Neuronal stem cell (in vitro differentiated cells): ENCODE data around the gene UBAC2.

ENCODE experiments used
- DNase-seq: peaks from one replicate; pipeline ENCODE4 v3.0.0-alpha.2; 2013; ENCODE audit warnings: low spot score
- H2AFZ ChIP-seq: one replicate; pipeline ENCODE4 v1.6.1; 2013; ENCODE audit warnings: mild to moderate bottlenecking, low read length, inconsistent platforms
- H2AK5ac ChIP-seq: 2 replicates; pipeline ENCODE4 v1.6.1; 2013; ENCODE audit warnings: low read depth, mild to moderate bottlenecking, inconsistent platforms, low read length, moderate library complexity, mixed read lengths
- H2BK120ac ChIP-seq: 2 replicates; pipeline ENCODE4 v1.6.1; 2013; ENCODE audit warnings: low read depth, mild to moderate bottlenecking, inconsistent platforms, low read length, moderate library complexity, mixed read lengths
- H2BK12ac ChIP-seq: one replicate; pipeline ENCODE4 v1.6.1; 2013; ENCODE audit warnings: low read length, inconsistent platforms
- H2BK15ac ChIP-seq: 2 replicates; pipeline ENCODE4 v1.6.1; 2013; ENCODE audit warnings: mild to moderate bottlenecking, low read length, inconsistent platforms, mixed read lengths
- H2BK5ac ChIP-seq: one replicate; pipeline ENCODE4 v1.6.1; 2013; ENCODE audit warnings: inconsistent platforms, mild to moderate bottlenecking, low read length, moderate library complexity
- H3K14ac ChIP-seq: one replicate; pipeline ENCODE4 v1.6.1; 2013; ENCODE audit warnings: low read length, inconsistent platforms
- H3K18ac ChIP-seq: 2 replicates; pipeline ENCODE4 v1.6.1; 2013; ENCODE audit warnings: low read length, inconsistent platforms
- H3K23ac ChIP-seq: 2 replicates; pipeline ENCODE4 v1.6.1; 2013; ENCODE audit warnings: low read depth, mild to moderate bottlenecking, mixed read lengths, low read length, inconsistent platforms; ENCODE audit not compliant: poor library complexity
- H3K27ac ChIP-seq: replicated peaks from 3 replicates; pipeline ENCODE4 v1.5.1; 2013; ENCODE audit warnings: low read length, inconsistent platforms
- H3K27me3 ChIP-seq, 3 experiments: 2 replicates each; pipeline ENCODE4 v1.6.1; 2013; ENCODE audit warnings: low read length in 3 of 3, mild to moderate bottlenecking in 2 of 3, inconsistent platforms in 1 of 3, low read depth in 1 of 3, mixed read lengths in 1 of 3, moderate library complexity in 1 of 3; ENCODE audit not compliant: control insufficient read depth in 3 of 3, insufficient read depth in 3 of 3
- H3K36me3 ChIP-seq, 2 donors: replicated peaks in 1 of 2; 2 replicates each; pipeline ENCODE4 v1.6.1; 2013; ENCODE audit warnings: low read length in 2 of 2; ENCODE audit not compliant: control insufficient read depth in 2 of 2, insufficient read depth in 2 of 2
- H3K4ac ChIP-seq: 2 replicates; pipeline ENCODE4 v1.6.1; 2013; ENCODE audit warnings: inconsistent platforms, mild to moderate bottlenecking, low read length, moderate library complexity
- H3K4me1 ChIP-seq, 2 donors: 1 replicate in 1 of 2; 2 replicates in 1 of 2; pipeline ENCODE4 v1.6.1; 2013; ENCODE audit warnings: low read length in 2 of 2, low read depth in 1 of 2; ENCODE audit not compliant: control insufficient read depth in 2 of 2, insufficient read depth in 1 of 2
- H3K4me2 ChIP-seq: one replicate; pipeline ENCODE4 v1.6.1; 2013; ENCODE audit warnings: mild to moderate bottlenecking, low read length, inconsistent platforms; ENCODE audit not compliant: insufficient read depth, poor library complexity, severe bottlenecking
- H3K4me3 ChIP-seq, 2 donors: 2 replicates each; pipeline ENCODE4 v1.5.1; 2013; ENCODE audit warnings: low read length in 2 of 2, mild to moderate bottlenecking in 2 of 2, inconsistent platforms in 1 of 2, moderate library complexity in 1 of 2
- H3K79me1 ChIP-seq: one replicate; pipeline ENCODE4 v1.6.1; 2013; ENCODE audit warnings: low read depth, mild to moderate bottlenecking, inconsistent platforms, low read length, moderate library complexity
- H3K9ac ChIP-seq: one replicate; pipeline ENCODE4 v1.6.1; 2013; ENCODE audit warnings: mild to moderate bottlenecking, low read depth, low read length, inconsistent platforms; ENCODE audit not compliant: poor library complexity
- H3K9me3 ChIP-seq, 2 donors: replicated peaks in 1 of 2; 2 replicates each; pipeline versions ENCODE3 to v1.6.1; 2013; ENCODE audit warnings: low read length in 2 of 2, mild to moderate bottlenecking in 2 of 2, inconsistent platforms in 1 of 2, low read depth in 1 of 2, mixed read lengths in 1 of 2, moderate library complexity in 1 of 2; ENCODE audit not compliant: control insufficient read depth in 2 of 2, insufficient read depth in 1 of 2
- H4K8ac ChIP-seq: one replicate; pipeline ENCODE4 v1.6.1; 2013; ENCODE audit warnings: low read depth, mild to moderate bottlenecking, inconsistent platforms, low read length, moderate library complexity
- H4K91ac ChIP-seq: one replicate; pipeline ENCODE4 v1.6.1; 2013; ENCODE audit warnings: low read length, low read depth, mild to moderate bottlenecking, inconsistent platforms; ENCODE audit not compliant: poor library complexity
- WGBS, 2 donors: extraction: QIAGEN DNeasy Blood & Tissue Kit; methylation state at CpG; one replicate each; pipeline ENCODE4 v1.1.7; 2013; ENCODE audit warnings: missing lambda C conversion rate in 2 of 2, mixed read lengths in 1 of 2; ENCODE audit not compliant: insufficient read length in 2 of 2, insufficient replicate concordance in 1 of 2; ENCODE audit errors: extremely low coverage in 2 of 2; 5-methylcytosine and 5-hydroxymethylcytosine counted together

Gene UBAC2

DNA sequence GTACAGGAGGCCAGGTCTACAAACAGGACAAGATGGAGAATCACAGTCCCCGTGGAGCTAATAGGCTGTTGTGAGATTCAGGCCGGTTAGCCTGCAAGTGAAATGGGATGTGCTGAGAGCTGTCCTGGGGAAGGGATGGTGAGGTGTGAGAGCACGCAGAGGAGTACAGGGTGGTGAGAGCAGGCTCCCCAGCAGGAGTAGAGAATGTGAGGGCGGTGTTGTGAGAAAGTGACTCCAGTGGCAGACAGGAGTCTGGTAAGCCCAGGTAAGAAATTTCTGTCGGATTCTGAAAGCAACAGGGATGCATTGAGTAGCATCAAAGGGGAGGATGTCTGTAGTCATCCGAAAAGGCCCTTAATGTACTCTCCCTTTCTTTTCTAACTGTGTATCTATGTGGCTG lies 157.3 kb downstream of the UBAC2 start:
- H3K4me2 ChIP-seq, result no peak overlapping the region
- H2BK12ac ChIP-seq, result no peak overlapping the region
- no peak overlapping the region for H2AK5ac ChIP-seq
- no peak overlapping the region for H3K4me3 ChIP-seq
- H4K8ac ChIP-seq, result no peak overlapping the region
- H2BK15ac ChIP-seq, result no peak overlapping the region
- H3K18ac ChIP-seq, result no peak overlapping the region
- no peak overlapping the region for H3K27ac ChIP-seq
- H4K91ac ChIP-seq, result no peak overlapping the region
- no peak overlapping the region for H3K4ac ChIP-seq
- H2BK5ac ChIP-seq, result no peak overlapping the region
- H3K79me1 ChIP-seq, result no peaks in the 10 kb centered on the region
- WGBS, 2 donors, result no CpG with 5 or more reads among the region's 6 CpGs
- no peak for DNase-seq
- no peak overlapping the region for H3K14ac ChIP-seq
- peaks cover 7 to 23% of the 10 kb centered on the region in 2 donors for H3K4me1 ChIP-seq
- no peak overlapping the region for H2AFZ ChIP-seq
- H3K9me3 ChIP-seq, result peaks cover 0 to 5% of the 10 kb centered on the region in 2 donors
- H2BK120ac ChIP-seq, result no peak overlapping the region
- peaks cover 6 to 36% of the 10 kb centered on the region in 2 donors for H3K36me3 ChIP-seq
- no peaks in the 10 kb centered on the region for H3K27me3 ChIP-seq
- no peak overlapping the region for H3K23ac ChIP-seq
- H3K9ac ChIP-seq, result no peak overlapping the region

DNA sequence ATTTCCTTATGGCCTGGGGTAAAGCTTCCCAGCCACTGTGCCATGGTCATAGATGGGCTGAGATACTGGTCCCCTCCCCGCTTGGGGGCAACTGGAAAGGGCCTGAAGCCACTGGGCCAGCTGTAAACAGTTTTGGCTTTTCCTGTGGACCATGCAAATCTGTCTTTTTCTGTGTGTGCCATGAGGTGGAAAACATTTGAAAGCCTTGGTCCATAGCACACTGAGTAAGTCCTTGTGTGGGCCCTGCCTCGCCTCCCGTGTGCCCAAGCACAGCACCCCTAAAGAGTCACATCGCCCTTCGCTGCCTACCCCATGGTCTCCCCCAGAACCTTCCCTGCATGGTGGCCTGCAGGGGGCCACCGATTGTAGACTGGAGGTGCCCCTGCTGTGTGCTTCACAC lies 158.9 kb downstream of the UBAC2 start:
- Histone ChIP-seq H3K4me1 (peaks cover 7 to 23% of the 10 kb centered on the region in 2 donors), H2BK15ac (no peak overlapping the region), H4K91ac (no peak overlapping the region), H3K4me2 (no peak overlapping the region), H2BK12ac (no peak overlapping the region), H3K9me3 (no peaks in the 10 kb centered on the region), H2AK5ac (no peak overlapping the region), H3K14ac (no peak overlapping the region), H3K79me1 (no peaks in the 10 kb centered on the region), H3K18ac (no peak overlapping the region), H4K8ac (no peak overlapping the region), H2AFZ (no peak overlapping the region), H2BK5ac (no peak overlapping the region), H3K36me3 (peaks cover 6 to 33% of the 10 kb centered on the region in 2 donors), H3K4me3 (no peak overlapping the region), H3K23ac (no peak overlapping the region), H3K4ac (no peak overlapping the region), H3K9ac (no peak overlapping the region), H3K27me3 (no peaks in the 10 kb centered on the region), H2BK120ac (no peak overlapping the region), H3K27ac (no peak overlapping the region)
- DNase-seq, result no peak
- no CpG with 5 or more reads among the region's 6 CpGs for WGBS, 2 donors

DNA sequence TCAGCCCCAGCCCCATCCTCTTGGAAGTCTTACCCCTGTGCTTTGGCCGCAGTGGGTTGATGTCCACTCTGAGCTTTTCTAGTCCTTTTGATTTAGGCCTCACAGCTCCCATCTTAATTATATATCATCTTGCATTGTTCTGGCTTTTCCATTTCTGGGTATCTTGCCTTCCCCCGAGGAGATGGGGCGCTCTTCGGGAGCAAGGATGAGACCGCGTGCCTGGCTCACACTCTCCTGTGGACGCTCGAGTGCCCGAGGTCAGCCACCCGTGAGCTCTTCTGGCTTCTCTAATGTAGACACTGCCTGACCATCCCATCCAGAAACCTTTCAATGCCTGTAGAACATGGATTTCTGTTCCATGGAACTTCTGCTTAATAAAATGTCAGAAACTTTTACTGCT lies 160.0 kb downstream of the UBAC2 start:
- H3K36me3 ChIP-seq, result peaks cover 3 to 24% of the 10 kb centered on the region in 2 donors
- no peak overlapping the region for H2BK12ac ChIP-seq
- no peaks in the 10 kb centered on the region for H3K9me3 ChIP-seq
- peaks cover 7 to 16% of the 10 kb centered on the region in 2 donors for H3K4me1 ChIP-seq
- no peak overlapping the region for H2AFZ ChIP-seq
- no peaks in the 10 kb centered on the region for H3K27me3 ChIP-seq
- H3K4me3 ChIP-seq, result no peak overlapping the region
- H2BK120ac ChIP-seq, result no peak overlapping the region
- no peak overlapping the region for H3K14ac ChIP-seq
- H2AK5ac ChIP-seq, result no peak overlapping the region
- H2BK15ac ChIP-seq, result no peak overlapping the region
- no peak overlapping the region for H4K91ac ChIP-seq
- no peaks in the 10 kb centered on the region for H3K79me1 ChIP-seq
- peak overlapping the region; percentile 27 for H3K23ac ChIP-seq
- H3K9ac ChIP-seq, result no peak overlapping the region
- no peak overlapping the region for H3K4ac ChIP-seq
- H3K18ac ChIP-seq, result no peak overlapping the region
- no peak overlapping the region for H2BK5ac ChIP-seq
- no peak overlapping the region for H3K27ac ChIP-seq
- no peak overlapping the region for H3K4me2 ChIP-seq
- no peak overlapping the region for H4K8ac ChIP-seq
- WGBS, 2 donors, result no CpG with 5 or more reads among the region's 10 CpGs
- DNase-seq, result no peak

DNA sequence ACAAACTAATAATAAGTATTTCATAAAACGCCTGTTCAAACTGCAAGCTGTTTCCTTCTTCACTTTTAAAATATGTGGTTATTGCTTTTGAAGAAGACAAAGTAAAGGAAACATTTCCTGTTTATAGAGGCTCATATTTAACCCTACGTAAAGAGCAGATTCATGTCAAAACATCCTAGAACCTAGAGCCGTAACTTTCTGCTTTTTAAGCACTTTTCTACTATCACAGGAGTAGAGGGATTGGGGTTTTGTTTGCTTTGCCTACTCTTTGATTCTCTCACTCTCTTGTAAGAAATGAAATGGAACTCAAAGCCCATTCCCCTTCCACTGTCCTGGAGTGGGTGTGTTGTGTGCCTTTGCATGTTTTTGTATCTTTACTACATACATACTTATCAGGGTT lies 160.5 kb downstream of the UBAC2 start:
- Histone ChIP-seq H3K14ac (no peak overlapping the region), H2BK5ac (no peak overlapping the region), H3K18ac (no peak overlapping the region), H2BK12ac (no peak overlapping the region), H3K9me3 (no peaks in the 10 kb centered on the region), H2AK5ac (no peak overlapping the region), H4K8ac (no peak overlapping the region), H3K23ac (no peak overlapping the region), H3K79me1 (no peaks in the 10 kb centered on the region), H2BK120ac (no peak overlapping the region), H3K4ac (no peak overlapping the region), H3K36me3 (peaks cover 1 to 24% of the 10 kb centered on the region in 2 donors), H4K91ac (no peak overlapping the region), H2BK15ac (no peak overlapping the region), H3K9ac (no peak overlapping the region), H3K4me2 (no peak overlapping the region), H3K27ac (no peak overlapping the region), H2AFZ (no peak overlapping the region), H3K4me1 (peaks cover 4 to 13% of the 10 kb centered on the region in 2 donors), H3K27me3 (no peaks in the 10 kb centered on the region), H3K4me3 (no peak overlapping the region)
- DNase-seq, result no peak
- WGBS, 2 donors, result no CpG with 5 or more reads among the region's 3 CpGs
